HUES6 (cell line): ENCODE measurements around the gene KCNN4.

ENCODE experiments used
- H3K27ac ChIP-seq: 2 replicates; pipeline ENCODE4 v1.7.0; 2013; ENCODE audit warnings: low read depth, mild to moderate bottlenecking, low read length, inconsistent platforms
- H3K27me3 ChIP-seq: 2 replicates; pipeline ENCODE4 v1.6.1; 2013; ENCODE audit warnings: low read length; ENCODE audit not compliant: control insufficient read depth, insufficient read depth
- H3K36me3 ChIP-seq: 2 replicates; pipeline ENCODE4 v1.6.1; 2013; ENCODE audit warnings: low read length; ENCODE audit not compliant: control insufficient read depth, insufficient read depth
- H3K4me1 ChIP-seq: 2 replicates; pipeline ENCODE4 v1.6.1; 2013; ENCODE audit warnings: low read length; ENCODE audit not compliant: control insufficient read depth, insufficient read depth
- H3K4me3 ChIP-seq: 2 replicates; pipeline ENCODE4 v1.5.1; 2013; ENCODE audit warnings: low read depth, low read length
- H3K9ac ChIP-seq: one replicate; pipeline ENCODE4 v1.6.1; 2013; ENCODE audit warnings: mild to moderate bottlenecking, low read length
- H3K9me3 ChIP-seq: 2 replicates; pipeline ENCODE4 v1.6.1; 2013; ENCODE audit warnings: low read depth, low read length; ENCODE audit not compliant: control insufficient read depth, insufficient read depth

The KCNN4 gene

DNA sequence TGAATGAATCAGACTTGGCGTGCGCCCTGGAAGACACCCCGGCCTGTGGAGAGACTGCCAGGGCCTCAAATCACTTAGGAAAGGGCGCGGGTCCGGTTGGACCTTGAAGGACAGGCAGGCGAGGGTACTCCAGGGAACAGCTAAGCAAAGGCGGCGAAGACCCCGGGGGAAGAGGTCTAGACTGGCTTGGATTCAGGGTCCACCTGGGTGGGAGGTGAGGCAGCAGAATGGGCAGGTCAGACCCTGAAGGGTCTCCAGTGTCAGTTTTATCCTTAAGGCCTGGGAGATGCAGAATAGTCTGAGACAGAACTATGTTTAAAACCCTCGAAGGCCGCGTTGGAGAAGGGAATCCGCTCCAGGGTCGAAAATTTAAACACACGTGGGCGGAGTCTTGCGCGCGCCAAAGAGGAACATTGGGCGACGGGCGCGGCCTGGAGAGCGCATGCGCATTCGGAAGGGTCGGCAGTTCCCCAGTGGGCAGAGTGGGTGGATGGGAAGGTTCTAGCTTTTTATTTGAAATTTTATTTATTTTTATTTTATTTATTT, 25.4 kb downstream of the KCNN4 start:
- peaks cover 12% of the 10 kb centered on the region for H3K36me3 ChIP-seq
- H3K27ac ChIP-seq = peak overlapping the region; percentile 95
- peak overlapping the region; percentile 93 for H3K9ac ChIP-seq
- H3K4me1 ChIP-seq = peaks cover 15% of the 10 kb centered on the region
- H3K4me3 ChIP-seq = peak overlapping the region; percentile 78
- no peaks in the 10 kb centered on the region for H3K9me3 ChIP-seq
- H3K27me3 ChIP-seq = no peaks in the 10 kb centered on the region

- H3K27ac ChIP-seq = peak within 1 kb of the TSS; percentile 95
- H3K4me3 ChIP-seq = peak within 1 kb of the TSS; percentile 78
- peaks cover 19% of the 10 kb centered on the region for H3K36me3 ChIP-seq
- peak within 1 kb of the TSS; percentile 93 for H3K9ac ChIP-seq
- H3K27me3 ChIP-seq = no peaks in the 10 kb centered on the region
- peaks cover 13% of the 10 kb centered on the region for H3K4me1 ChIP-seq
- no peaks in the 10 kb centered on the region for H3K9me3 ChIP-seq
Observed at GRCh38 chr19:43754503-43755255, 26.1 kb downstream of the KCNN4 start, which contains the start of gene SMG9. SMG9 (minus strand) TSS chr19:43754962; CDS start chr19:43750741, 4,221 bp downstream.

- no peaks in the 10 kb centered on the region for H3K9me3 ChIP-seq
- no peaks in the 10 kb centered on the region for H3K27me3 ChIP-seq
- peaks cover 8% of the 10 kb centered on the region for H3K4me1 ChIP-seq
- H3K27ac ChIP-seq = peak overlapping the region; percentile 55; the same call in 1 of the 2 replicates
- H3K4me3 ChIP-seq = peak overlapping the region; percentile 78
- peak overlapping the region; percentile 93 for H3K9ac ChIP-seq
- H3K36me3 ChIP-seq = peaks cover 24% of the 10 kb centered on the region
Observed at GRCh38 chr19:43754253-43754502, 26.6 kb downstream of the KCNN4 start.

DNA sequence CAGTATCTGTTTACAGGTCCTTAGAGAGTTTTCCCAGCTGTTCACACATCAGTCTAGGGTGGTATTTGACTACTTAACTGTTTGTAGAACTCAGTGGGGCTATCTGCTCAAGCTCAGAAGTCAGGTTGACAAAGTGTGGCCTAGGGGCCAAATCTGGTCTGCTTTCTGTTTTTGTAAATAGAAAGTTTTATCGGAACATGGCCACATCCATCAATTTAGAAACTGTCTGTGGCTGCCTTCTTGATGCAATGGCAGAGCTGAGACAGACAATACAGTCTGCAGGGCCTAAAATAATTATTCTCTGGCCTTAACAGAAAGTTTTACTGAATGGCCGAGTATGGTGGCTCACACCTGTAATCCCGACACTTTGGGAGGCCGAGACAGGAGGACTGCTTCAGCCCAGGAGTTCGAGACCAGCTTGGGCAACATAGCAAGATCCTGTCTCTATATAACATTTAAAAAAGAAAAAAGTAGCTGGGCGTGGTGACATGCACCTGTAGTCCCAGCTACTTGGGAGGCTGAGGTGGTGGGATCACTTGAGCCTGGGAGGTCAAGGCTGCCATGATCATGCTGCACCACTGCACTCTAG, 28.4 kb downstream of the KCNN4 start:
- Histone ChIP-seq H3K36me3 (peaks cover 40% of the 10 kb centered on the region), H3K4me3 (no peak overlapping the region), H3K27me3 (no peaks in the 10 kb centered on the region), H3K27ac (no peak overlapping the region), H3K9ac (no peak overlapping the region), H3K9me3 (no peaks in the 10 kb centered on the region), H3K4me1 (peaks cover 6% of the 10 kb centered on the region; the same call in 1 of the 2 replicates)

- no peak overlapping the region for H3K9ac ChIP-seq
- no peaks in the 10 kb centered on the region for H3K9me3 ChIP-seq
- H3K27ac ChIP-seq = no peak overlapping the region
- H3K4me1 ChIP-seq = peaks cover 4% of the 10 kb centered on the region; the same call in 1 of the 2 replicates
- H3K36me3 ChIP-seq = peaks cover 48% of the 10 kb centered on the region
- H3K4me3 ChIP-seq = no peak overlapping the region
- H3K27me3 ChIP-seq = no peaks in the 10 kb centered on the region
Observed at GRCh38 chr19:43751466-43752220, 29.1 kb downstream of the KCNN4 start.

- Histone ChIP-seq H3K27me3 (no peaks in the 10 kb centered on the region), H3K36me3 (peaks cover 58% of the 10 kb centered on the region), H3K9ac (no peak overlapping the region)
Observed at GRCh38 chr19:43749898-43750297, 30.9 kb downstream of the KCNN4 start.

DNA sequence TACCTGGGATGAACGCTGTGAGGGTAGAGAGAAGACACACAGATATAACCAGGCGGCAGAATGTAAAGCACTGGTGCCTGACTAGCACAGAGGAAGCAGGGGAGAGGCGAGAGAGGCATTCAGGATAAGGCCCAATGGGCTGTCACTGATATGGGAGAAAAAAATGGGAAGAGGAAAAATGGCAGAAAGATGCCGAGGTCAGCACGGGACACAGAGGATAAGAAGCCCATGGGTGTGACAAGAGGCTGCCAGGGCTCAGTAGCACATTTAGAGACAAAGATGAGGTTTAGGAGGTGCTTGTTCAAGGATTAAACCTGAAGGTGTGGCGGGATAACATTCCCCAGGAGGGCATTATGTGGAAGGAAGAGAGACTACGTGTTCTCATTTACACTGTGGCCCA, 31.6 kb downstream of the KCNN4 start:
- Histone ChIP-seq H3K4me1 (peaks cover 4% of the 10 kb centered on the region; the same call in 1 of the 2 replicates), H3K9ac (no peak overlapping the region), H3K36me3 (peaks cover 66% of the 10 kb centered on the region), H3K9me3 (no peaks in the 10 kb centered on the region), H3K4me3 (no peak overlapping the region), H3K27me3 (no peaks in the 10 kb centered on the region), H3K27ac (no peak overlapping the region)

More at GRCh38 chr19:43749898-43750297, 30.9 kb downstream of the KCNN4 start:
- H3K9me3 ChIP-seq = no peaks in the 10 kb centered on the region
- H3K4me3 ChIP-seq = no peak overlapping the region
- H3K4me1 ChIP-seq = peaks cover 4% of the 10 kb centered on the region; the same call in 1 of the 2 replicates
- H3K27ac ChIP-seq = no peak overlapping the region

- Histone ChIP-seq H3K4me1 (peaks cover 4% of the 10 kb centered on the region; the same call in 1 of the 2 replicates), H3K9me3 (no peaks in the 10 kb centered on the region), H3K27me3 (no peaks in the 10 kb centered on the region), H3K9ac (no peak overlapping the region), H3K4me3 (no peak overlapping the region), H3K27ac (no peak overlapping the region), H3K36me3 (peaks cover 70% of the 10 kb centered on the region)
Observed at GRCh38 chr19:43748685-43749084, 32.1 kb downstream of the KCNN4 start.

- no peak overlapping the region for H3K9ac ChIP-seq
- H3K36me3 ChIP-seq = peaks cover 75% of the 10 kb centered on the region
- no peak overlapping the region for H3K27ac ChIP-seq
- H3K27me3 ChIP-seq = no peaks in the 10 kb centered on the region
- H3K4me1 ChIP-seq = peaks cover 4% of the 10 kb centered on the region; the same call in 1 of the 2 replicates
- H3K9me3 ChIP-seq = no peaks in the 10 kb centered on the region
- H3K4me3 ChIP-seq = no peak overlapping the region
Observed at GRCh38 chr19:43748205-43748594, 32.6 kb downstream of the KCNN4 start.

DNA sequence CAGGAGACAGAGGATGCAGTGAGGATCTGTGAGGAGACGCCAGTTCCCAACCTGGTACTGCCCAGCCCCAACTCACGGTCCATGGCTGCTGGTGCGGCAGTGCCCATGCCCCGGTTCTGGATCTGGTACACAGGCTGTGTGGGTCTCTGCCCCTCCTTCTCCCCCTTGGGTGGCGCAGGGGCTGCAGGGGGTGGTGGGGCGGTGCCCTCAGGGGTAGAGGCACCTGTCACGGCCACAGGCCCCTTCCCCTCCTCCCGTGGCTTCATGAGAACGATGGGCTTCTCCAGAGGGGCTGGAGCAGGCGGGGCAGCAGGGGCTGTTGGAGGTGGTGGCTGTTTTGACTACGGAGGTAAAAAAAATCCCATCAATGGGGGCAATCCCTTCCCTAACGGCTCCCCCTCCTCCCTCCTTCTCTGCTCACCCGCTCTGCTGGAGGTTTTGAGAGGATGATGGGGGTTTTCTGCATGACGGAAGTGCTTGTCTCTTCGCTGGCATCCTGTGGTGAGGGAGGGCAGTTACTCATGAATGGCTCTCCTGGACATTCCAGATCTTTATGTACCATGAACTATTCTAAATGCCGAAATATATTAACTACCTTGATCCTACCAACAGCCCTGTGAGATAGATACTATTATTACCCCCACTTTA, 33.1 kb downstream of the KCNN4 start:
- no peaks in the 10 kb centered on the region for H3K27me3 ChIP-seq
- no peak overlapping the region for H3K4me3 ChIP-seq
- H3K9ac ChIP-seq = no peak overlapping the region
- H3K4me1 ChIP-seq = no peaks in the 10 kb centered on the region
- no peaks in the 10 kb centered on the region for H3K9me3 ChIP-seq
- H3K36me3 ChIP-seq = peaks cover 80% of the 10 kb centered on the region
- no peak overlapping the region for H3K27ac ChIP-seq
